Activated naive CD8-positive, alpha-beta T cell treated with anti-CD3 and anti-CD28 coated beads, Interleukin-2, amount 50 U/mL, for 24 hours (primary cell): ENCODE data around the gene WBP11.
"Not testable (repeated sequence)": the region's sequence is repeated elsewhere in the genome, so short reads cannot be mapped to it uniquely, and the experiment has no call there.

Experiments used
- ATAC-seq: fragments of 150-1000 bp; cut with Tn5 transposase; one replicate; pipeline ENCODE4 v1.10.0; 2021
- DNase-seq: peaks from one replicate; pipeline ENCODE4 v3.0.0; 2021
- H3K27ac Mint-ChIP-seq: one replicate; pipeline ENCODE4 v1.8.0; 2021; ENCODE audit warnings: mild to moderate bottlenecking, mixed read lengths
- H3K27me3 Mint-ChIP-seq: one replicate; pipeline ENCODE4 v1.8.0; 2021; ENCODE audit warnings: mixed read lengths
- H3K36me3 Mint-ChIP-seq: one replicate; pipeline ENCODE4 v1.8.0; 2021; ENCODE audit warnings: low read depth, mixed read lengths
- H3K4me1 Mint-ChIP-seq: one replicate; pipeline ENCODE4 v1.8.0; 2021; ENCODE audit warnings: mixed read lengths
- H3K4me3 Mint-ChIP-seq: one replicate; pipeline ENCODE4 v1.8.0; 2021; ENCODE audit warnings: mild to moderate bottlenecking, moderate library complexity, mixed read lengths
- H3K9me3 Mint-ChIP-seq: one replicate; pipeline ENCODE4 v1.8.0; 2021; ENCODE audit warnings: mixed read lengths

The WBP11 gene

DNA sequence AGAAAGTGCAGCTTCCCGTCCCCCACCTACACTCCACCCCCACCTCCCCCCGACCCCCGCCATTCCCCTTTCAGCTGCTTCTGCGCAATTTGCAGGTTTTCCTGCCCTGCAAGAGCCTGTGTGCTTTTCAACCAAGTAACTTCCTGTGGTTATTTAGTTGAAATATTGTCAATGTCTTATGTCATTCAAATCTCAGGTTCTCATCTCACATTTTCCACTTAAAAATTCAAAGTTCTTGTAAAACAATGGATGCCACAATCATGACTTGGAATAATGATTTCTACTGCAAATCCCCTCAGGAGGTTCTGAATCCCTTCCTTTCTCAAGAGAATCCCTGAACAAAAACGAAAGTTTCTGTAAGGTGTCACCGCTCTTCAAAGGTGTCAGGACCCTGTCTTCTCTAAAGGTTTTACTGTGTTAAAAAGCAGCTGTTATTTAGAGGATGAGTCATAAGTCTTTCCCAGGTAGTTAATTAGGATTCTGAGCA is 31.6 kb downstream of the WBP11 start:
- ATAC-seq: no peak
- no peaks in the 10 kb centered on the region for H3K9me3 Mint-ChIP-seq
- peaks cover 82% of the 10 kb centered on the region for H3K4me1 Mint-ChIP-seq
- H3K4me3 Mint-ChIP-seq: peak overlapping the region; percentile 94
- H3K27me3 Mint-ChIP-seq: no peaks in the 10 kb centered on the region
- H3K27ac Mint-ChIP-seq: peak overlapping the region; percentile 99
- H3K36me3 Mint-ChIP-seq: peaks cover 35% of the 10 kb centered on the region
- peak; percentile 25 for DNase-seq

DNA sequence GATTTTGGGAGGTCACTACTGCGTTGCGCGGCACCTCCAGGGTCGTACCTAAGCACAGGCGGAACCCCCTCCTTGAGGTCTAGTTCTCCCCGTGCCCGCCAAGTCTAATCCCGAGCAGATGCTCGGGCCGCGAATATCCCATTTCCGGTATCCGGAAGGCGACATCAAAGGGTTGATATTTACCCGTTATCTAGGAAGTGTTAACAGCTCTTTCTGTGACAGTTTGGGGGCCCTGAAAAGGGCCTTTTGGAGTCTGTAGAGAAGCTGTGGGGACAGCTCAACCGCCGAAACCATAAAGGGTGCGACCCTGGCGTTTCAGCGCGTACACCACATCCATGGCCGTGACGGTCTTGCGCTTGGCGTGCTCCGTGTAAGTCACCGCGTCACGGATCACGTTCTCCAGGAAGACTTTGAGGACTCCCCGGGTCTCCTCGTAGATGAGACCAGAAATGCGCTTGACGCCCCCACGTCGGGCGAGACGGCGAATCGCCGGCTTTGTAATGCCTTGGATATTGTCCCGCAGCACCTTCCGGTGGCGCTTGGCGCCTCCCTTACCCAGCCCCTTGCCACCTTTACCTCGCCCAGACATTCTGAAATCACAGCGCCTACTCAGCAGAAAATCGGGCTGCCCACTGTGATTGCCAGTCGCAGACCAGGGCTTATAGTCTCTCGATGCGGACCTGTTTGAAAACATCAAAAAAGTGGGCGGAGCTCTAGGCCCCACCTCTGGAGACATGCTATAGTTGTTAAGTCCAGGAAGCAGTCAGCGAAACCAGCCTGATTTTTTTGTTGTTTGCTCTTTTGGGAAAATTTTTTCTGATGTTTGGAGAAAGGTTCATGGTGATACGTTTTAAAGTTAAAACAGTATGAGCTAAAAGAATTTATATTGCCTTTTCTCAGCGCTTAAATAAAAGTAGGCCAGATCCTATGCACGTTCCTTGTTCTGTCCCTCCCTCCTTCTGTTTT is 32.5 kb downstream of the WBP11 start:
- H3K4me1 Mint-ChIP-seq: peaks cover 77% of the 10 kb centered on the region

DNA sequence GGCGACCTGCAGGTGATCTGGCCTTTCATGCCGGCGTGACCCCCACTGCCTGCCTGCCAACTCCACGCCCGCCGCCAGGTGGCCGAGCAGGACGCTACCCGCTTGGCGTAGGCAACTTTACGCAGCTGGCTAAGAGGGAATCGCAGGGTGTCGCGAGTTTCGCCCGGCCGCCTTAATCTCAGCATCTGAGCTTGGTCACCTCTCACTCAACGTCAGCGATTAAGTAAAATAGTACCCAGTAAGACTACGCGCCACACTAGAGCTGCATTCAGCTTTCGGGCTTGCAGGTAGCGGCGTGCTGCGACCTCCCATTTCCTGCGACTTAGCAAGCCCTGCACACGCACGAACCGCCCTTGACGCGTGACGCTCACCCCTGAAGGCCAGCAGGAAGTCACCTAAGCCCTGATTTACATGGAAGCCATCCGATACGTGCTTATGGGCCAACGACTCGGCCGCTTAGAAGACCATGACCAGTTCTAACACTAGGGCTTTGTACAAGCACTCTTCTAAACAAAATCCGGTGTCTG is 33.2 kb downstream of the WBP11 start:
- H3K27ac Mint-ChIP-seq: peak overlapping the region; percentile 99
- ATAC-seq: peak; percentile 51
- no peaks in the 10 kb centered on the region for H3K27me3 Mint-ChIP-seq
- peak overlapping the region; percentile 94 for H3K4me3 Mint-ChIP-seq
- H3K9me3 Mint-ChIP-seq: peaks cover 8% of the 10 kb centered on the region
- peaks cover 50% of the 10 kb centered on the region for H3K36me3 Mint-ChIP-seq
- peak; percentile 90 for DNase-seq
- H3K4me1 Mint-ChIP-seq: peaks cover 70% of the 10 kb centered on the region

More for the DNA sequence above, 32.5 kb downstream of the WBP11 start:
- Mint-ChIP-seq H3K36me3 (peaks cover 43% of the 10 kb centered on the region), H3K27ac (peak overlapping the region; percentile 99), H3K4me3 (peak overlapping the region; percentile 94), H3K27me3 (no peaks in the 10 kb centered on the region), H3K9me3 (peaks cover 5% of the 10 kb centered on the region)
- DNase-seq: peak; percentile 93
- ATAC-seq: peak; percentile 45

DNA sequence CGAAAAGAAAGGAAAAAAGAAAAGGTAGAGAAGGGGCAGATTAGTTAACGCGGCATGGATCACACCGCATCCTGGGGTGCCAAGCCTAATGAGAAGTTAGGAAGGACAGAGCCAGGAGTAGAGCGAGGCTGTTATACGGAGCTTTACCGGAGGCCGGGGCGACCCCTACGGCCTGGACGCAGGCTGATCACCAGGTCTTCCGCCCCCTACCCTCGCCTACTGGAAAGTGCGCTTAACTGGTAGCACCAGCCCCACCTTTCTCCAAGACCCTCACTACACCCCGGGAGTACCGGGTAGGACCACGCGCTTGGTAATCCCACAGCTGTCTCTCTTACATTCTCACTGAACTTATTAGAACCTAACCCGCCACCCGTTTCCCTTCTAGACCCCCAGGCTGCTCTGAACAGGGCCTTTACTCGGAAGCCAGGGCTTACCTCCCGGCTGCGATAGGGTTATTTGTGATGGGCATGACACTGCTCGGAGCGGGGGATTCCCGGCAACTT is 33.8 kb downstream of the WBP11 start:
- H3K4me3 Mint-ChIP-seq: peak overlapping the region; percentile 94
- peaks cover 53% of the 10 kb centered on the region for H3K36me3 Mint-ChIP-seq
- no peak for DNase-seq
- H3K27ac Mint-ChIP-seq: peak overlapping the region; percentile 99
- no peaks in the 10 kb centered on the region for H3K27me3 Mint-ChIP-seq
- H3K4me1 Mint-ChIP-seq: peaks cover 64% of the 10 kb centered on the region
- H3K9me3 Mint-ChIP-seq: peaks cover 8% of the 10 kb centered on the region
- no peak for ATAC-seq

DNA sequence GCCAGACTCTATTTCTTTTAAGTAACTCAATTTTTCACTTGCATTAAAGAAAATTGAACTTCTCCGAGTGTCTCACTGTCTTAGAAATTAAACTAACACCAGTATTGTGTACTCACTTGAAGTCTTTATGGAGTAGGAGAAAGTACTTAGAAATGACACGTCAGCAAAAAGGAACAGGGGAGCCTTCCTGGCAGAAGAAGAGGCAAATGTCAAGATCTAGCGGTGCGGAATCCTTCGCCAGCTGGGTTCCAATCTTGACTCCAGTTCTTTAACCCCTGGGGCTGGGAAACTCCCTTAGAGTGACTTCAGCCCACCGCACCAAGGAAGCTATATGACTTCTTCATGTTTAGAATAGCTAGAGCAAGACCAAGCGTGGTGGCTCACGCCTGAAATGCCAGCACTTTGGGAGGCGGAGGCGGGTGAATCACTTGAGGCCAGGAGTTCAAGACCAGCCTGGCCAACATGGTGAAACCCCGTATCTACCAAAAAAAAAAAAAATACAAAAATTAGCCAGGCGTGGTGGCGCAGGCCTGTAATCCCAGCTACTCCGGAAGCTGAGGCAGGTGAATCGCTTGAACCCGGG is 34.4 kb downstream of the WBP11 start:
- Mint-ChIP-seq H3K36me3 (peaks cover 55% of the 10 kb centered on the region), H3K27me3 (no peaks in the 10 kb centered on the region), H3K4me3 (peak overlapping the region; percentile 94), H3K9me3 (peaks cover 8% of the 10 kb centered on the region), H3K4me1 (peaks cover 60% of the 10 kb centered on the region), H3K27ac (peak overlapping the region; percentile 99)
- DNase-seq (peak; percentile 51), ATAC-seq (peak; percentile 14)

DNA sequence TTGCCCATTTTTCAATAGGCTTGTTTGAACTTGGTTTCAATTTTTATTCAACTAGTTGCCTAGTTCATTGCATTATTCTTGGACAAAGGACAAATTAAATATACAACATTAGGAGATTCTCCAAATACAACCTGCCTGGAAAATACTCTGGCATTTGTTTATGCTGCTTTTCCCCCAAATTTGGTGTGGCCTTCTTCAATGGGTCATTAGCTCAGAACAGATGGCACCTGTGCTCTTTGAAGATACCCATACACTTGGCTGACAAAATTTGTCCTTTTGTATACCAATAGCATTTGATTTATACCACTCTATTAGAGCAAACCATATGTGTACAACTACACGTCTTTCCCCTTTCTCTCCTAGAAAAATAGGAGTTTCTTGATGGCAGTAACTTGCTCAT is 35.7 kb downstream of the WBP11 start:
- peaks cover 8% of the 10 kb centered on the region for H3K9me3 Mint-ChIP-seq
- peak overlapping the region; percentile 18 for H3K27ac Mint-ChIP-seq

DNA sequence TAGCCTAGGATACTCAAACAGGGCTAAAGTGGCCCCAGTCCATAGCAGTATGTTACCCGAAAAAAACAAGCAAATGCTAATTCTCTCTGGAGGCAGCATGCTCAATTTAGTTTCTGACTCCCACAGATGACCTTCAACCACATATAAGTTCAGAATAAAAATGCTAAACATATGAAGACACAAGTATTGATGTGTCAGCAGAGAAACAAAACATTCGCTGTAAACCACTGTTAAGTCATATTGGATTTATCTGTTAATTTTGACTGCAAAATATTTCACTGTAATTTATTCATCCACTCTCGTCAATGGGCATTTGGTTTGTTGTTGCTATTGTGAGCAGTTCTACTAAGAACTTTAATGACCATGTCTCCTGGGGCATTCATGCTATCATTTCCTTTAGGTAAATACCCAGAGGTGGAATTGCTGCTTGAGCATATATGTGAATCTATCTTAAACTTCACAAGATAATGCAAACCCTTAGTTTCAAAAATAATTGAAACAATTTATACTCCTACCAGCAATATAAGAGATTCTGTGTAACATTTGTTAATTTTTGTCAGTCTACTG is 36.5 kb downstream of the WBP11 start:
- Mint-ChIP-seq H3K4me1 (peaks cover 46% of the 10 kb centered on the region), H3K36me3 (peaks cover 69% of the 10 kb centered on the region), H3K27ac (no peak overlapping the region), H3K4me3 (no peak overlapping the region), H3K9me3 (peaks cover 13% of the 10 kb centered on the region), H3K27me3 (no peaks in the 10 kb centered on the region)
- ATAC-seq (no peak), DNase-seq (no peak)

More for the DNA sequence above, 35.7 kb downstream of the WBP11 start:
- Mint-ChIP-seq H3K36me3 (peaks cover 60% of the 10 kb centered on the region), H3K4me1 (peaks cover 48% of the 10 kb centered on the region), H3K27me3 (no peaks in the 10 kb centered on the region), H3K4me3 (peak overlapping the region; percentile 37)
- ATAC-seq: no peak
- DNase-seq: no peak

DNA sequence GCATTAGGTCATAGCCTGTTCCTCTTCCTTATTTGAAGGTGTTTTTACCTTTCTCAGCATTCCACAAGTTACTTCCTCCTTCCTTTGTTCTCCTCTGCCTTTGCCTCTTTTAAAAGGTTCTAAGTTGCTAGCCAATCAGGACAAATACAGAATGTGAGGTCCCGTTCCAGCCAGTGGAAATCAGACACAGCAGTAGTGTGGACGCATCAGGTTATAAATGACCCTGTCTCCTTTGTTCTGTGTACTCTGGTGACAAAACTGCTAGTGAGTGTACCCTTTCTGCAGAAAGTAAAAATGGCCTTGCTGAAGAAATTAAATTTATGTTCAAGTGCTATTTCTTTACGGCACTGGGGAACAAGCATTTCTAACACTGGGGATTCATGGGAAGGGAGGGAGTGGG is 37.3 kb downstream of the WBP11 start:
- not testable (repeated sequence) for DNase-seq, H3K4me3 Mint-ChIP-seq, H3K27ac Mint-ChIP-seq, H3K27me3 Mint-ChIP-seq, ATAC-seq
- Mint-ChIP-seq H3K9me3 (peaks cover 19% of the 10 kb centered on the region), H3K4me1 (peaks cover 42% of the 10 kb centered on the region), H3K36me3 (peaks cover 76% of the 10 kb centered on the region)

DNA sequence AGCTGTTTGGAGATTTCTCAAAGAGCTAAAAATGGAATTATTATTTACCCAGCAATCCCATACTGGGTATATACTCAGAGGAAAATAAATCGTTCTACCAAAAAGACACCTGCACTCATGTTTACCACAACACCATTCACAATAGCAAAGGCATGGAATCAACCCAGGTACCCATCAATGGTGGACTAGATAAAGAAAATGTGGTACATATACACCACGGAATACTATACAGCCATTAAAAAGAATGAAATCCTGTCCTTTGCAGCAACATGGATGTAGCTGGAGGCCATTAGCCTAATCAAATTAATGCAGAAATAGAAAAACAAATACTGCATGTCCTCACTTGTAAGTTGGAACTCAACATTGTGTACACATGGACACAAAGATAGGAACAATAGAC is 37.9 kb downstream of the WBP11 start:
- Mint-ChIP-seq H3K4me3 (no peak overlapping the region), H3K27me3 (no peaks in the 10 kb centered on the region), H3K4me1 (peaks cover 37% of the 10 kb centered on the region), H3K27ac (no peak overlapping the region), H3K9me3 (peaks cover 19% of the 10 kb centered on the region), H3K36me3 (peaks cover 75% of the 10 kb centered on the region)
- ATAC-seq (no peak), DNase-seq (no peak)

DNA sequence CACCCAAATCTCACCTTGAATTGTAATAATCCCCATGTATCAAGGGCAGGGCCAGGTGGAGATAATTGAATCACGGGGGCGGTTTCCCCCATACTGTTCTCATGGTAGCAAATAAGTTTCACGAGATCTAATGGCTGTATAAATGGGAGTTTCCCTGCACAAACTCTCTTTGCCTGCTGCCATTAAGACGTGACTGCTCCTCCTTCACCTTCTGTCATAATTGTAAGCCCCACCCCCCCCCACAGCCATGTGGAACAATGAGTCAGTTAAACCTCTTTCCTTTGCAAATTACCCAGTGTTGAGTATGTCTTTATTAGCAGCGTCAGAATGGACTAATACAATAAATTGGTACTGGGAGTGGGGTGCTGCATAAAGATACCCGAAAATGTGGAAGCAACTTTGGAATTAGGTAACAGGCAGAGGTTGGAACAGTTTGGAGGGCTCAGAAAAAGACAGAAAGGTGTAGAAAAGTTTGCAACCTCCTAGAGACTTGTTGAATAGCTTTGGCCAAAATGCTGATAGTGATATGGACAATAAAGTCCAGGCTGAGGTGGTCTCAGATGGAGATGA is 43.5 kb downstream of the WBP11 start:
- not testable (repeated sequence) for H3K27ac Mint-ChIP-seq, H3K27me3 Mint-ChIP-seq, DNase-seq, ATAC-seq, H3K4me3 Mint-ChIP-seq
- H3K4me1 Mint-ChIP-seq: peaks cover 10% of the 10 kb centered on the region
- H3K36me3 Mint-ChIP-seq: peaks cover 45% of the 10 kb centered on the region
- H3K9me3 Mint-ChIP-seq: peaks cover 24% of the 10 kb centered on the region

DNA sequence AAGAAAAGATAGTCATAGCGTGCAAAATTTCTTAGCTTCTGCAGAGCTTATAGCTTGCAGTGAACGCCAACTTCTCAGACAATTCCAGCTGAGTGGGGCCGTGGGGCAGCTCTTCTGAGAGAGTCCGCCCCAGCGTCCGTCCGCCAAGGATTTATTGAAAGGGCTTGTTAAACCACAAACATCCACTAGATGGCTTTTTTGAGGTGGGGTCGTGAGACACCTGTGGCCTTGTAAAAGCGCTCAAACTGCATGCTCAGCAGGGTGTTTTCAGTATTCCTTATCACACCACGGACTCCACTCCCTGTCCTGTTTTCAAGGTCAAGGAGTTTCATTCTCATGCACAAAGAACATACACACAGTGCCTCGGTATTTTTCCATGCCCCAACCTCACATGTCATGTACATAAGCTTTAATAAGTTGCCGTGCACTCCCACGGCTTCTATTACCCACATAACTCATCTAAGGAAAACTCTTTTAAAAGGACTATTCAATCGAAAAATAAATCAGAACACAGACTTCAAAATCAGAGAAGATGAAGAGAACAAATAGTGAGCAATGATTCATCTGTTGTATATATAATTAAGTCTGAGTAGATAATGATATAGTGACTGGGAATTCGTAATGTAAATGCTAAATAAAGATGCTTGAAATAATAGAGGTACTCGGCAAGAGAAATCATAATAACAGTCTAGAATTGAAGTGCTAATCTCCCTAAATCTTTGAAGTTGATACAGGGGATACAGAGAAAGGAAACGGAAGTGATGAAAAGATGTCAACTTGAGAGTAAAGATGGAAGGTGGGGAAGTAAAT is 46.7 kb downstream of the WBP11 start:
- peaks cover 25% of the 10 kb centered on the region for H3K36me3 Mint-ChIP-seq
- no peaks in the 10 kb centered on the region for H3K27me3 Mint-ChIP-seq
- DNase-seq: no peak
- H3K9me3 Mint-ChIP-seq: peaks cover 17% of the 10 kb centered on the region
- no peak overlapping the region for H3K4me3 Mint-ChIP-seq
- peaks cover 2% of the 10 kb centered on the region for H3K4me1 Mint-ChIP-seq
- no peak overlapping the region for H3K27ac Mint-ChIP-seq
- ATAC-seq: no peak

DNA sequence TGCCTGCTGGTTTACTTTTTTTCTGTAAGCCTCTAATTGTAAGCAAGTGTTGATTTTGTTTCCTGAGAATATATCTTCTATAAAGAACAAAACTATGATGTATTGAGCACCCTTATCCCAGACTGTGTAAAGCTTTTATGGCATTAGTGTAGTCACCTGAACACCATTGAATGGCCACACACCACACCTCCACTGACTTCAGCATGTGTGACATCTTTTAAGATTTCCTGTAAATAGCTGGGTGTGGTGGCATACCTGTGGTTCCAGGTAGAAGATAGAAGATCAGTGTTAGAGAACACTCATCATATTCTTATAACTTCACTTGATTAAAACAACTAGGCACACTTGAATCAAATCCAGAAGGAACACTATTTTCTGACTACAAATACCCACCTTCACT is 51.3 kb downstream of the WBP11 start:
- ATAC-seq: no peak
- no peak for DNase-seq
- peaks cover 13% of the 10 kb centered on the region for H3K36me3 Mint-ChIP-seq

DNA sequence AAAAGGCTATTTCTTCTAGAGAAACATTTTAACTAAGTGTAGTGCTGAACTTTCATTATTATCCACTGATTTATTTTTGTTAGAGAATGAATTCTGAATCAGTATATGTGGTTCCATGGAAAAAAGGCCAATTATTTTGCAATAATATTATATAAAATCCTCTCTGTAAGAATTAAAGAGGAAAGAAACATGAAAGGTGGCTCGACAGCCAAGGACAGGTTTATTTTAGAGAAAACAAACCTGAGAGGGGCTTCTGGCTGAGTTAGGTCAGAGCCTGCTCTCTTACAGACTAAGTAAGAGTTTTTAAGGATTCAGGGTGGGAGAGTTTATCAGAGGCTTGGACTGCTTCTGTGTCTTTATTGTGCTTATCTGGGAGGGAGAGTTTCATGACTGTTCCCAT is 60.2 kb downstream of the WBP11 start:
- no peaks in the 10 kb centered on the region for H3K27me3 Mint-ChIP-seq
- no peaks in the 10 kb centered on the region for H3K4me1 Mint-ChIP-seq
- H3K36me3 Mint-ChIP-seq: peaks cover 29% of the 10 kb centered on the region
- ATAC-seq (no peak), DNase-seq (no peak)
- H3K4me3 Mint-ChIP-seq: no peak overlapping the region
- peaks cover 21% of the 10 kb centered on the region for H3K9me3 Mint-ChIP-seq
- no peak overlapping the region for H3K27ac Mint-ChIP-seq

More for the DNA sequence above, 51.3 kb downstream of the WBP11 start:
- Mint-ChIP-seq H3K9me3 (peaks cover 5% of the 10 kb centered on the region), H3K4me1 (no peaks in the 10 kb centered on the region), H3K27ac (no peak overlapping the region), H3K4me3 (no peak overlapping the region), H3K27me3 (no peaks in the 10 kb centered on the region)
